T-helper 22 cell (primary cell): ENCODE measurements around the gene ADAMTSL2.
"Not testable (repeated sequence)": the region's sequence is repeated elsewhere in the genome, so short reads cannot be mapped to it uniquely, and the experiment has no call there.

Experiments used
- DNase-seq: peaks from one replicate; pipeline ENCODE4 v3.0.0-alpha.2; 2020; ENCODE audit warnings: low read depth

ADAMTSL2 gene

DNA sequence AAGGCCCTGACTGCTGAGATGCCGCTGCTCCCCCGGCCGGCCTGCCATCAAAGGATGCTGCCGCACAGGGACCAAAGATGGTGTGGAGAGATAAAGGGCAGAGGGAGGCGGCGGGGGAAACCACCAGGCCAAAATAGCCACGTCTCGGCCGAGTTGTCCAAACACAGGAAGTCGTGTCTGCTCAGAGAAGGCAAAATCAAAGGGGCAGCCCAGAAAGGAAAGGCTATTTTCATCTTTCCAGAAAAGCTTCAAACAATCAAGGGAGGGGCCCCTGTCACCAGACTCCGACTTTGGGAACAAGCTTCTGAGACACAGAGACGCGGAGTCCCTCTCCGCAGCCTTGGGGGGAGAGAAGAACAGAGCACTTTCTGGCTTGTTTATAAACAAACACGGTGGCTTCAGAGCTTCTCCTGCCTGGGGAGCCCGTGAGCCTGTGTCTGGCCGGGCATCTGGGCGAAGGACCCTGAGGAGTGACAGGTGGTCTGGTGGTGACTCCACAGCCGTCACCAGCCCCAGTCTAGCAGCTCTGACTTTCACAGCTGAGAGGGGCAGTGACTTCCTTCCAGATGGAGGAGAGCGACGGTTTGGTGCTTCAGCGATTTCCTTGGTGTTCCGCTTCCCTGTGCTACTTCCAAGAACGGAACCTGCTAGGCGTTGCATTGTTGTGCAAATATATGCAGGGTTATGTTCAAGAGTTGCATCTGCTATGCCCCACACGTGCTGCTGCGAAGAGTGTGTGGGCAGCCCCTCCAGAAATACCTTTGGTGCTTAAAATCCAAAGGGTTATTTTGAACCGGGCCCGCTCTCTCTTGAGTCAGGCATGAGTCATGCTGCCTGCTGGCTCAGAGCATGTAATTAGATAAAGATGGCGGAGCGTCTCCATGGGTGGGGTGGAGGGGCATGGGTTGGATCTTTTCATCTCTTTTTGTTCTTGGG lies 24.0 kb downstream of the ADAMTSL2 start:
- no peak for DNase-seq

DNA sequence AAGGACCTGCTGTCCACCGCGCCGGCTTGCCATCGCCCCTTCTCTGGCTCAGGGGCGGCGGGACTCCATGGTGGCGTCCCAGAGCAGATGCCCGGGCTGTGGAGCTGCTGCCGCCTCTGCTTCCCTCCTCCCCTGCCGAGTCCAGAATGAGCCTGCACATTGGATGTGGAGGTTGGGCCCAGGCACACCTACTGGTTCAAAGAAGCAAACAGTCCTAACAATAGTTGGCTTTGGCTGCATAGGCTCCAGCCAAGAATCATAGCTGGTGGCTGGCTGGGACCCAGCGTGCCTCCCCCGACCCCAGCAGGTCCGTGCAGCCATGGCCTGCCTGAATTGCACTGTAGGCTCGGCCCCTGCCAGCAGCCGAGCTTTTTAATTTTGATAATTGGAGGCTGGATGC lies 25.8 kb downstream of the ADAMTSL2 start:
- DNase-seq: no peak

GRCh38 chr9:133560944-133561343 lies 26.4 kb downstream of the ADAMTSL2 start:
- no peak for DNase-seq

DNA sequence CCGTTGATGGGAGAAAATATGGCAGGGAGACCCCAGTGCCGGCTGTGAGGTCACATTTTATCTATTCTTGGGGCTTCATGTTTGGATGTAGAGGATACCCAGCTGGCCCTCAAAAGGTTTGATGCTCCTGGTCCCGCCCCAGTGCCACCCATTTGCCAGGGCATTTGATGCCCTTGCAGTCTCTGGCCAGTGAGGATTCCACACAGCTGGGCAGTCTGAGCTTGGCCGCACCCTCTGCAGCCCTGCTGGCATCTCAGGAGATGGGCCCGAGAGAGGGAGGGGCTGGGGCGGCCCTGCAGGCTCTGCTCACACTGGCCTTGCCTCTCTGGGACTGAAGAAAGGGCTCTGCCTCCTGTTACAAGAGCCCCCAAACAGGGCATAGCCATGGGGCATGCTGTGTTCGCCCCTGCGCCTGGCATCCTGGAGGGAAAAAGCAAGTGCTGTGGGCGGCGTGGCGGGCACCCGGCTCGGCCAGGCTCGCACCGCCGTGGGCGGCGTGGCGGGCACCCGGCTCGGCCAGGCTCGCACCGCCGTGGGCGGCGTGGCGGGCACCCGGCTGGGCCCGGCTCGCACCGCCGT lies 27.6 kb downstream of the ADAMTSL2 start:
- no peak for DNase-seq

DNA sequence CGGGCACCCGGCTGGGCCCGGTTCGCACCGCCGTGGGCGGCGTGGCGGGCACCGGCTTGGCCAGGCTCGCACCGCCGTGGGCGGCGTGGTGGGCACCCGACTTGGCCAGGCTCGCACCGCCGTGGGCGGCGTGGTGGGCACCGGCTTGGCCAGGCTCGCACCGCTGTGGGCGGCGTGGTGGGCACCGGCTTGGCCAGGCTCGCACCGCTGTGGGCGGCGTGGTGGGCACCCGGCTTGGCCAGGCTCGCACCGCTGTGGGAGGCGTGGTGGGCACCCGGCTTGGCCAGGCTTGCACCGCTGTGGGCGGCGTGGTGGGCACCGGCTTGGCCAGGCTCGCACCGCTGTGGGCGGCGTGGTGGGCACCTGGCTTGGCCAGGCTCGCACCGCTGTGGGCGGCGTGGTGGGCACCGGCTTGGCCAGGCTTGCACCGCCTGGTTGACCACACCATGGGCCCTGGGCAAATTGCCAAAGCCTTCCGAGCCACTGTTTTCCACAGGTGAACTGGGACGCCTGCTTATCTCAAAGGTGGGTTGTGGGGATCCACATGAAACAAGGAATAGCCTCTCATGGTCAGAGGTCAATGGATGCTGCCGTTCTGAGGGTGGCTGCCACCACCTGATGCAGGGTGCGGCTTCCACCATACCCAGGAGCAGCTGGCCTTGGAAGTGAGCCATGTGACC lies 28.2 kb downstream of the ADAMTSL2 start:
- no peak for DNase-seq

DNA sequence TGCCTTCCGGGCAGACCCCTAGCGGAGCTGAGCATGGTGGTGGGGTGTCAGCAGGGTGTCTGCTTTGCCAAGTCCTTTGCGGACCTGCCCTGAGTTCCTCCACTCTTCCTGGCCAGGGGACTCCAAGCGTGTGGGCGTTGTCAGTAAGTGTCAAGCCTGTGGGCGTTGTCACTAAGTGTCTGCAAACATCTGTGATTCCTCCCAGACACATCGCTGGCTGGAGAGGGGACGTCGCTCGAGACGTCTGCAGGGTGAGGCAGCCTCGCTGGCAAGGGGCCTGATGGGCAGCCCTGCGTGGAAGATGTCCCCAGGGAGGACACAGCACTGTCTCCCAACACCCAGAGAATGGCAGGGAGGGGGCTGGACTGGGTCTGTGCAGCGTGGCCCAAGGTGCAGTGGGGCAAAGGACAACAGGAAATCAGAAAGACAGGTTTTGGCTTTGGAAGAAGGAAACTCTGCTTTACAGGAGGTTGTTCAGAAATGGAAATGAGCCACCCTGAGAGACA lies 28.8 kb downstream of the ADAMTSL2 start:
- no peak for DNase-seq

- DNase-seq: not testable (repeated sequence)
Observed at GRCh38 chr9:133563814-133564213, 29.3 kb downstream of the ADAMTSL2 start.

DNA sequence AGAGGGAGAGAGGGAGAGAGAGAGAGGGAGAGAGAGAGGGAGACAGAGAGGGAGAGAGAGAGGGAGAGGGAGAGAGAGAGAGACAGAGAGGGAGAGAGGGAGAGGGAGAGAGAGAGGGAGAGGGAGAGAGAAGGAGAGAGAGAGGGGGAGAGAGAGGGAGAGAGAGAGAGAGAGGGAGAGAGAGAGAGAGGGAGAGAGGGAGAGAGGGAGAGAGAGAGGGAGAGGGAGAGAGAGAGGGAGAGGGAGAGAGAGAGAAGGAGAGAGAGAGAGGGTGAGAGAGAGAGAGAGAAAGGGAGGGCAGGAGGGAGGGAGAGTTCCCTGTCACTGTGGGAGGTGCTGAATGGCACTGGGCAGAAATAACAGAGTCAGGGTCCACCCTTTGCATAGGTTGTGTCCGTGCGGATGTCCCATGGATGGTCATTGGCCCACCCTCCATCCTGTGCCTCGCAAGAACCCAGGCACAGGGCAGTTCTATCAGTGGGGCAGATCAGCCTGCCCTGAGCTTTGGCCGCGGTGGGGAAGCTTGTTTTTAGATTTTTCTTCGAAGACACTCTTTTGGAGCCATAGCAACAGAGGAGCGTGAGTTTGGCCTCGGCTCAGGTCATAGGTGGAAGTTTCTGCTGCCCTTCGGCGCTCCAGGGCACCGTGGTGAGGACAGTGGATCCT lies 30.1 kb downstream of the ADAMTSL2 start:
- no peak for DNase-seq

DNA sequence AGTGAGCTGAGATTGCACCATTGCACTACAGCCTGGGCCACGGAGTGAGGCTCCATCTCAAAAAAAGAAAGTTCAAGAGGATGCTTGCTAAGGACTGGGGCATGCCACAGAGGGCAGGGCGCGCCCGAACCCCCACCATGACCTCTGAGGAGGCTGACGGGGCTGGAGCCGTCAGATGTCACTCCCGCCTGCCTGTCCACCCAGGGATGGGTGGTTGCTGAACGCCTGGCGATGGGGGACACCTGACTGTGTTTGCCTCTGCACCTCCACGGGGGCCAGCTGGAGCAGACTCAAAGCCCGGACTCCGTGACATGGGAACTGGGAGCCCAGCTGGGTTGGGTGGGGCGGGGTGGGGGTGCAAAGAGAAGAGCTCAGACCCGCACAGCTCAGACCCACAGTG lies 31.9 kb downstream of the ADAMTSL2 start:
- no peak for DNase-seq

GRCh38 chr9:133566817-133567216 lies 32.3 kb downstream of the ADAMTSL2 start:
- DNase-seq: no peak

GRCh38 chr9:133568186-133568585 lies 33.7 kb downstream of the ADAMTSL2 start:
- DNase-seq: no peak

DNA sequence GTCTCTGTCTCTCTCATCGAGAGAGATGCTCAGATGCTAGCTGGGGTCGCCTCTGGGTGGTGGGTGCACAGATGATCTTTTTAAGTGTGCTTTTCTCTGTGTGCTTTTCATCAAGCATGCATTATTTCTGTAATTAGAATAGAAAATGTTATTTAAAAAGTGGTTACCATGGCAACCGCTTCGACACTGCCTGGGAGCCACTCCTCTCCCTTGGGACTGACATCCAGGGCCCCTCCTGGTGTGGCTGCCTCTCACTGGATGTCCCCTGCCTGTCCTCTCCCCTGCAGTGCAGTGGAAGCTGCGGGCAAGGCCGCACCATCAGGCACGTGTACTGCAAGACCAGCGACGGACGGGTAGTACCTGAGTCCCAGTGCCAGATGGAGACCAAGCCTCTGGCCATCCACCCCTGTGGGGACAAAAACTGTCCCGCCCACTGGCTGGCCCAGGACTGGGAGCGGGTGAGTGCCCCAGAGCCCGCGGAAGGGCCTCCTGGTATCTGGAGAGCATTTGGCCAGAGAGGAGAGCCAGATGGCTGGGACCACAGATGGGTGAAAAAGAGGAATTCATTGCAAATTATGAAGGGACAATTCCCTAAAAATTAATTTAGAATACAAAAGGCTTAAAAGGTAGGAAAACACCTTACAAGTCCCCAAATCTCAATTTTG lies 34.7 kb downstream of the ADAMTSL2 start:
- DNase-seq: no peak

GRCh38 chr9:133569891-133570690 lies 35.6 kb downstream of the ADAMTSL2 start:
- DNase-seq: no peak

- no peak for DNase-seq
Observed at GRCh38 chr9:133570691-133571080, 36.2 kb downstream of the ADAMTSL2 start.

DNA sequence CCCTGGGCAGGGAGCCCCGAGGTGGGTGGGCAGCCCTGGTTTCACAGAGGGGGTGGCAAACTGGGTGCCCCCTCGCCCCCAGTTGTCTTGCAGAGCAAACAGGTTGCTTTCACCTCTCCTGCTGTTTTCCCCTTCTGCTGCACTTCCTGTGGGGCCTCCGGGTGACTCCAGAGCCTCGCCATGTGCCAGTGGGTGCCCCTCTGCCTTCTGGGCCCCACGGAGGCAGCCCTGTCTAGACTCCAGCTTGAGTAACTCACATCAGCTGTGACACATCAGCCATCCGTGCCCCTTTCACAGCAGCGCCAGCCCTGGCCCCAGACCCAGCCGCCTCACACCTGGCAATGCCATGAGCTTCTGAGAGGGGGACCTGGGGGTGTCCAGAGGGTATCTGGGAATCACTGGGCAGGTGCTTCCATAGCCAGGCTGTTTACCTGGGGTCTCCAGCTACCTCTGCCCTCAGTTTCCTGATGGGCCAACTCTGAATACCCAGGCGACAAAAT lies 36.9 kb downstream of the ADAMTSL2 start:
- DNase-seq: no peak

DNA sequence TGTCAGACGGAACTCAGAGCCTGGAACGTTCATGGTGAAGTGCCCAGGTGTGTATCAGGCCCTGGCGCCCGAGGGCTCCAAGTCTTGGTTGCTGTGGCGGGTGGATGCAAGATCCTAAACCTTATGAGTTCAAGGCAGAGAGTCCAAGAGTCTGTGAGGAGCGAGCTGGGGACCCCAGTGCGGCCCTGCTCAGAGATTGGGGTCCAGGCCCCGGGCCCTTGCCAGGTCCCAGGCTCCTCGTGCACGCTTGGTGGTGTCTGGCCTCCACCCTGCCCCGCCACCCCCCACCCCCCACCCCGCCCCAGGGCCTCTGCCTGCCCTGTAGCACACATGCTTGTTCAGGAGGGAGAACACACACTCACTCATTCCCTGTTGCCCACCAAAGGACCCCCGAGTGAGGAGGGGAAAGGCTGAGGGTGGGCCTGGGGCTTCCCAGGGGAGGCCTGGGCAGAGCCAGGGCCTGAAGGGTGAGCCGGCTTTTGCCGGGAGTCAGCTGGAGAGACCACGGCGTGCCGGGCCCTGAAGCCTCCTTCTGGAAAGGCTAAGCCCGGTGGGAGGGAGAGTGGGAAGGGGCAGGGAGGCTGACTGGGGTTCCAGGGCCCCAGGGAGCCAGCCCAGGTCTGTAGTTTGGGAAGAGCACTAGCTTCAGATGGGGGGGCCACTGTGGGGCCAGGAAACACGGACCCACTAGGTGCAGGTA lies 37.5 kb downstream of the ADAMTSL2 start:
- no peak for DNase-seq

- no peak for DNase-seq
Observed at GRCh38 chr9:133572821-133573361, 38.4 kb downstream of the ADAMTSL2 start.

DNA sequence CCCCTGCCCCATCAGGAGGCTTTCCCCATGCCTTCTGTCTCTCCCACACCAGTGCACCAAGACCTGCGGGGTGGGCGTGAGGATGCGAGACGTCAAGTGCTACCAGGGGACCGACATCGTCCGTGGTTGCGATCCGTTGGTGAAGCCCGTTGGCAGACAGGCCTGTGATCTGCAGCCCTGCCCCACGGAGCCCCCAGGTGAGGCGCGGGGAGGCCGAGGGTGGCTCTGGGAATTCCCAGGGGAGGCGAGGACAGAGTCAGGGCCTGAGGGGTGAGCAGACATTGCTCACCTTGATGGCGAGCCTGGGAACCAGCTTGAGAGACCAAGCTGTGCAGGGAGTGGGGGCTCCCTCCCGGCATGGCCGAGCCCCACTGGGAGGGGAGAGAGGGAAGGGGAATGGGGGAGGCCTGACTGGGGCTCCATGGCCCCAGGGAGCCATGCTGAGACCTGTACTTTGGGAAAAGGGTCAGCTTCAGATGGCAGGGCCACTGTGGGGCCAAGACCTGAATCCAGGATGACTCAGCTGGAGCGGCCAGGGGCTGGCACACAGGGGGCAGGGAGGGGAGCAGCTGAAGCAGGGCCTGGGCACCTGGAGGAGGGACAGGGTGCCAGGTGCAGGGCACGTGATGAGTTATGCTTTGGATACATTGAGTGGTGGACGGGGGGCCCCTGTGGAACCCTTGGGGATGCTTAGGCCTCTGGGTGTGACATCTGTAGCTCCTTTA lies 39.4 kb downstream of the ADAMTSL2 start:
- no peak for DNase-seq

GRCh38 chr9:133574771-133575170 lies 40.3 kb downstream of the ADAMTSL2 start:
- DNase-seq: no peak
